DMS53 (cell line): ENCODE results near the gene FAM131C.
"Not testable (repeated sequence)": the region's sequence is repeated elsewhere in the genome, so short reads cannot be mapped to it uniquely, and the experiment has no call there.

Source experiments
- DNase-seq: peaks from one replicate; lab custom pipeline; 2025; lab: John Stamatoyannopoulos, UW

Gene FAM131C

DNA sequence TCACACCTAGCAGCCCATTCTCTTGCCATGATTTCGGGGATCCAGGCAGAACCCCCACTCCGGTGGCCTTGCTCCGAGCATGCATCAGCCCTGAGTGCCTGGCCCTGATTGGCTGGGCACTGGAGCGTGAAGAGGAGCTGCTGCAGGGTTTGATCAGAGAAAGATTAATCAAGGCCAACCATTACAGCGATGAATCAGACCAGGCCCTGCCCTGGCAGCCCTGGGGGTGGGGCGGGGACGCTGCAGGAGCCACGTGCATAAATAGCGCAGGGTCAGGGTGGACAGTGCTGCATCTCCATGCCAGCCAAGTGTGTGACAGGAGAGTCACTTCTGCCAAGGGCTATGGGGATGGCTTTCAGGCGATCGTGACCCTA, 3.4 kb upstream of the FAM131C start:
- peak; percentile 34 for DNase-seq

DNA sequence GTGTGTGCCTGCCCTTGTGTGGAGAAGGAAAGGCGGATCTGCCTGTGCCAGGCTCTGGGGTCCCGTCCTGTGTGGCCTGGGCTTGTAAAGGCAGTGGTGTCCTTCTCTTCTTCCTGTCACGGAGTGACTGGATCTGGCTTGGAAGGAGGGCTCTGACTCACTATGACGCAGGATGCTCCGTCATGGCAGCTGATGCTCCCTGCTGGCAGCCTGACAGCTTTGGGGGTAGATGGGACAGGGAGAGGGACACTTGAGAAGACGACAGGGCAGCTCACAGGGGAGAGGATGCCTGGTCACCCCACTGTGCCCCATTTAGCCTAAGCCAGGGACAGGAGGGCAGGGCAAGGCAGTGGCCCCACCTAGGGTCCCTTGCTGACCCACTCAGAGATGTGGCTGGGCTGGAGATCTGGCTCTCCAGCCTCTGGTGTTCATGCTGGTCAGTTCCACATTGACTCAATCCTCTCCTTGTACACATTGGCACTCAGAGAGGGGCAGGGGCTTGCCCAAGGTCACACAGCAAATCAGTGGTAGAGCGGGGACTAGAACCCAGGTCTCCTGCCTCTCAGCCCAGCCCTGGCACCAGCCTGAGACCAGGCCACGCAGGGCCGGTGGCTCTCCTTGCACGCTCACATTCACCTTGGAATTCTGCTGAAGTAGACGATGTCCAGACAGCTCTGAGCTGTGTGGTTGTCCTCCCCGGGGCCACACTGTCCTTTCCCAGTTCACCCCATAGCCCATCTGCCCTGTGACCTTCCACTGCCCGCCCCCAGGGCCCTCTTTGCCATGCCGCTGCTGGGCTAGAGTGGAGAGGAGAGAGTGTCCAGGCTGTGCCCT, 2.8 kb upstream of the FAM131C start:
- peak; percentile 93 for DNase-seq

GRCh38 chr1:16075337-16076030, 2.0 kb upstream of the FAM131C start:
- DNase-seq: peak; percentile 33

- DNase-seq: no peak
Observed at GRCh38 chr1:16074217-16074616, 766 bp upstream of the FAM131C start.

GRCh38 chr1:16072616-16073484, 601 bp downstream of the FAM131C start:
- DNase-seq: peak; percentile 54

GRCh38 chr1:16072095-16072494, 1.4 kb downstream of the FAM131C start:
- DNase-seq: no peak

DNA sequence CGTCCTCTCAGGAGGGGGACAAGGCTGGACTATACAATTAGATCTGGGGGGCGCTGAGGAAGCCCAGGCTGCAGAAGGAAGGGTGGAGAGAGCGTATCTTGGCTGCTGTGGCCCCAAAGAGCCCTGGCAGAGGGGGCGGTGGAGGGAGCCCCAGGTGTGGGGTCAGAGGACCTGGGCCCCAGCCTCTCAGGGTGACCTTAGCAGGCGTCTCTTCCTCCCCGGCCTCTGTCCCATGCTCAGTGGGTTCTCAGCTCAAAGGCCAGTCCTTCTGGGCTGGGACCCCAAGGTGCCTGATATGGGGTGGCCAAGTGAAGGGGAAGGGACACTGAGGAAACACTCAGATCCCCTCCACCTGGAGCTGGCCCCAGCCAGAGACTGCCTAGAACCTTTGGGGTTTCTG, 1.8 kb downstream of the FAM131C start:
- no peak for DNase-seq

DNA sequence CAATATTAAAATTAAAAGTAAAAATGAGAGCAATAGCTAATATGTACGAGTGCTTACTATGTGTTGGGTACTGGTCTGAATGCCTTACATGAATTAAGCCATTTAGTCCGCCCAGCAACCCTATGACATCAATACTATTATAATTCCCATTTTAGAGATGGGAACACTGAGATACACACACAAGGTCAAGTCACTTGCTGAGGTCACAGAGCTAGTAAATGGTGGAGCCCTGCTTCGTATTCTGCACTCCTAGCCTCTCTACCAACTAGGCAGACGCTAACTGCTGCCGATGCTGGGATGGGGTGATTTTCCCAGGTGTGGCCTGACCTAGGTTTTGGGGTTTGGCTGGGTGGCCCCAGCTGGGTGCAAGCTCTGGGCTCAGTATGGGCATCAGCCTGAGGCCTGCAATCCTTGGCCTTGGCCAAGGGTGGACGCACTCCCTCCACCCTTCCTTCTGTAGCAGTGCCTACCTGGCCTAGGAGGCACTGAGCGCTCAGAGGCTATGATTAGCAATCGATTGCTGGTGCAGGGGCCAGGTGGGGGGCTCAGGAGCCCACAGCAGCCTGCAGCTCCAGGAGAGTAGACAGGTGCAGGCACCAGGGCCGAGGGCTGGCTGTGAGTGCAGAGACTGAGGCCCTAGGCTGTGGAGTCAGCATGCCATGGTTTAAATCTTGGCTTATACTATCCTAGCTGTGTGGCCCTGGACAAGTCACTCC, 2.7 kb downstream of the FAM131C start:
- no peak for DNase-seq

- DNase-seq: peak; percentile 90
Observed at GRCh38 chr1:16068356-16069270, 4.8 kb downstream of the FAM131C start.

GRCh38 chr1:16067933-16068332, 5.5 kb downstream of the FAM131C start:
- DNase-seq: no peak

- peak; percentile 96 for DNase-seq
Observed at GRCh38 chr1:16067127-16067768, 6.2 kb downstream of the FAM131C start.

DNA sequence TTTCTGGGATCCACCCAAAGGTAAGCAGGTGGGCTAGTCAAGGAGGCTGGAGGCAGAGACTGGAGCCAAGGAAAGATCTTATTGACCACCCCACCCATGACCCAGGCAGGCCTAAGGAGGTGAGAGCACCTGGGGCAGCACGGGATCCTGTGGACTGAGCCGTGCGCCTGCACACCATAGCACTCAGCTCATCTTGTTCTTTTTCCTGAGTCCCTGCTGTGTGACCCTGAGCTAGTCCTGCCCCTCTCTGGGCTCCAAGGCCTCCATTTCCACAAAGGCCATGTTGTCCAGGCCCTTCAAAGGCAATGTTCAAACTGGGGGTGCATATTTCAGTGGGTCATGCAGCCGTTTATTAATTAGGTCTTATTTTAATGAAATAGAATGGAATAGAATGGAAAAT, 7.2 kb downstream of the FAM131C start:
- DNase-seq: no peak

DNA sequence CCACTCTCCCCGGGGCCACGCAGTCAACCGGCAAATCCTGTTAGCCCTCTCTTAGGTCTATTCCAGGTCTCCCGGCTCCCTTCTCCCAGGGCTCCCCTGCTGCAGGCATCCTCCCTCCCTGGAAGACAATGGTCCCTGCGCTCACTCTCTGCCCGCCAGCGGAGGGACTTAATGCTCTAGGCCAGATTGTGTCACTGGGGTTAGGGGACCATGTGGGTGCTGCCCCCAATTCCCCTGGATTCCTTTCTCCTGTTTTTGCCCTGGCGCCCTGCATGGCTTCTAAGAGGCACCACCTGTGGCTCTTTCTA, 8.2 kb downstream of the FAM131C start:
- DNase-seq: no peak

- no peak for DNase-seq
Observed at GRCh38 chr1:16064536-16065268, 8.7 kb downstream of the FAM131C start.

- DNase-seq: no peak
Observed at GRCh38 chr1:16063921-16064320, 9.5 kb downstream of the FAM131C start.

DNA sequence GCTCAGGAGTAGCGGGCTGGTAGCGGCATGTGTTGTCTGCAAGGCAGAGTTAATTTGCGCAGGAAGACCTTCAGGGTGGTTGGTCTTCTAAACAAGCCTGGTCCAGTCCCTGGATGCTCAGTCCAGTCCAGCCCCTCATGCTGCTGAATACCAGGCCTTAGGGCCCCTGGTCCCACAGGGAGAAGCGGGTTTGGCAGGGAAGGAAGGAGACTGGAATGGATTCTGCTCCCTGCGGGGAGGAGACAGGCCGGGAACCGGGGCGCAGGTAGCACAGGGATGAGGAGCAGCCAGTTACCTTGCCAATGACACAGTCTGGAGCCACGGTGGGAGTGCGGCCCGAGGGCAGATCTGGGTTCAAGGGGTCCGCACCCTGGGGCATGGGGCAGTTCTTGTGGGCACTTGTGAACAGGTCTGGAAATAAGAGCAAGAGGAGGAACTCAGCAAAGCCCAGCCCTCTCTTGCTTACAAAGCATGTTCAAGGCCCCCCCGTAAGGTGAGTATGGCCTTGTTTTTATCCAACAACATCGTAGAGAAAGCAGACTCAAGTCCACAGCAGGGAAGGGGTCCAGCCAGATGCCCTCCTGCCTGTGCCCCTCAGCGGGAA, 10.1 kb downstream of the FAM131C start:
- no peak for DNase-seq

GRCh38 chr1:16062687-16063075, 10.8 kb downstream of the FAM131C start:
- not testable (repeated sequence) for DNase-seq

DNA sequence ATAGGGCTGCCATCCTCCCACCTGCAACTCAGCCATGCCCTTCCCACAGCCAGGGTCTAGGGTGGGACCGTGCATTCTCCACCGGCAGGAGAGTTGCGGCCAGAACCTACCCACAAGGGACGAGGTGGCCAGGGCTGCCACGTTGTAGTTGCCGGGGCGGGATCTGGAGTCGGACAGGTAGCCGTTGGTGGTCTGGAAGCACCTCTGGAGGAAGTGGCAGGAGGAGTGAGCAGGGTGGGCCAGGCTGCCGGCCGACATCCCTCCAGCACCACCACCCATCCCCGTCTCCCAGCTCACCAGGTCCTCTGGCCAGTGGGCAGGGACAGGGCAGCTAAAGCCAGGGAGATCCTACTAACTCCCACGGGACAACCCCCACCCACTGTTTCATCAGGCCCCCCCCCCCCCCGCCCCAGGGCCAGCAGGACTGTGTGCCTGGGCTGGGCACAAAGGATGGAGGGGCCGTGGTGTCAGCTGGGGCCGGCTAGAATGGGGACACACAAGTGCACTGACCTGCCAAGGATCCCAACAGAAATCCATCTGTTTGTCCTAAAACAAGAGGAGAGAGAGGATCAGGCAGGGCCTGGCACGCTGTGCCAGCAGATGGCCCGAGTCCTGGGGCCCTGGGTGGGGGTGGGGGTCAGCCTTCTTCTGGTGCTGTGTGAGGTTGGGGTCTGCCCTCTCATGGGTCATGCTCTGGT, 11.3 kb downstream of the FAM131C start:
- DNase-seq: not testable (repeated sequence)

GRCh38 chr1:16061266-16061665, 12.2 kb downstream of the FAM131C start:
- no peak for DNase-seq
